Raji (cell line): ENCODE measurements around the gene HOXC6.

Experiments used
- POLR2A ChIP-seq: IDR thresholded peaks from 2 replicates; pipeline ENCODE4 v1.6.1; 2011; ENCODE audit warnings: low read depth, low read length, control low read depth; ENCODE audit not compliant: insufficient read depth

Gene HOXC6

DNA sequence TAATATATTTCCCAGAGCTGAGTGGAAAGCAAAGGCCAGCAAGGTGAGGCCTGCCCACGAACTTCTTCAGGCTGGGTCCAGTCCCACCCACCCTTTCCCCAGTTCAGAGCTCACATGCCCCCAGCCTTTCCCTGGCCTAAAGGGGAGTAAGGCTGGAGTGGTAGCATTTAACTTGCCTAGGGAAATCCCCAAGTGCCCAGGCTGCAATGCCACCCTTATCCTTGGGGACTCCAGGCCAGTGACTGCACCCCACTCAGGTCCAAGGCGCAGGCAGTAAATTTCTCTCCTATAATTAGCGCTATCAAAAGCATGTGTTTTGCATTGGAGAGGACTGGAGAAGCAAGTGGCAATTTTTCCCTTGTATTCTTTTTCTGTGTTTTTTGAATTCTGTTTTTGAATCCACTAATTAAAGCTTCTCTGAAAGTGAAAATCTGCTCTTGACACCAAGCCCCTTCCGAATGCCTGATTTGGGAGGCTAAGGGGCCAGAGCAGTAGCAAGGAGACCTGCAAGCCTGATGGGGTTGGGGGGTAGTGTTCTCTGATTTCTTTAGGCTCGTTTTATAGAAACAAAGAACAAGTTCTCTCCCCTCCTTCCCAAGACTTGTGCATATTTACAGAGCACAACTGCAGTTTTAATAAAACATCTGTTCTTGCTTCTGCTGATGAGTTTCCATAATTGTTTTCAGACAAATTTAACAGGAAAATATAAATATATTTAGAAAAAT is 3.5 kb upstream of the HOXC6 start:
- no peak for TF ChIP-seq POLR2A

DNA sequence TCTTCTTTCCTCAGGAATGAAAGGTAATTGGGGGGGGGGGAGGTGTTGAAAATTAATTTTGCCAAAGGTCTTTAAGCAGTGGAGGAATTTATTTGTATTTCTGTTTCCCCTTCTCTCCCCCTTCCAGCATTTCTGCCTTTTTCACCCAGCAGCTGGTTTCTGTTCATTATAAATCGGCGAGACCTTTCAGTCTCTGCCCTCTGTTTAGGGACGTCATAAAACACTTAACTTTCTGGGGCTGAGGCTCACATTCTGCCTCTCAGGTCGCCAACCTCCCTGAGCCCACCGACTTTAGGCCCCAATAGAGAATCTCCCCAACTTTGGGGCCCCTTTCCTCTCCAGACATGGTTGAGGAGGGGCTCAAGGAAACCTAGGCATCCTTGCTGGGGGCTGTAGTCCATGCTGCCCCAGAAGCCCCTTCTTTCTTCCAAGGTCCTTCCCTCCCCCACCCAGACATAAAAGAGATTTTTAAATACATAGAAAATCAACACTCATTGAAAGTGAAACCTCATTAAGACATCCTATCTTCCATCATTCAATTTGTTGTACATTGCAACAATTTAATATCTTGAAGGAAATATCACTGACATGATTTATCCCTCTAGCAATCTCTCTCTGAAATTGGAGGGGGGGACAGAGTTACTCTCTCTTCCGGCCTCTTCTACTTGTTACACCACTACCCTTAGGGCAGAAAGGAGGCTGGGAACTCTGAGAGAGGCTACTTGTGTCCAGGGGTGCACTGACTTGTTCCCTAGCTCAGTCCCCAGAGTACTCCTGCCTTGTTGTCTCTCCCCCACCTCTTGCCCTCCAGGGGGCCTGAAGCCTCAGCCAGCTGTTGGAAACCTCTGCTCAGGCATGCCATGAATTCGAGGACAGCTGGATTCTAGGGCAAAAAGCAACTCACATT is 2.5 kb upstream of the HOXC6 start:
- no peak for TF ChIP-seq POLR2A

DNA sequence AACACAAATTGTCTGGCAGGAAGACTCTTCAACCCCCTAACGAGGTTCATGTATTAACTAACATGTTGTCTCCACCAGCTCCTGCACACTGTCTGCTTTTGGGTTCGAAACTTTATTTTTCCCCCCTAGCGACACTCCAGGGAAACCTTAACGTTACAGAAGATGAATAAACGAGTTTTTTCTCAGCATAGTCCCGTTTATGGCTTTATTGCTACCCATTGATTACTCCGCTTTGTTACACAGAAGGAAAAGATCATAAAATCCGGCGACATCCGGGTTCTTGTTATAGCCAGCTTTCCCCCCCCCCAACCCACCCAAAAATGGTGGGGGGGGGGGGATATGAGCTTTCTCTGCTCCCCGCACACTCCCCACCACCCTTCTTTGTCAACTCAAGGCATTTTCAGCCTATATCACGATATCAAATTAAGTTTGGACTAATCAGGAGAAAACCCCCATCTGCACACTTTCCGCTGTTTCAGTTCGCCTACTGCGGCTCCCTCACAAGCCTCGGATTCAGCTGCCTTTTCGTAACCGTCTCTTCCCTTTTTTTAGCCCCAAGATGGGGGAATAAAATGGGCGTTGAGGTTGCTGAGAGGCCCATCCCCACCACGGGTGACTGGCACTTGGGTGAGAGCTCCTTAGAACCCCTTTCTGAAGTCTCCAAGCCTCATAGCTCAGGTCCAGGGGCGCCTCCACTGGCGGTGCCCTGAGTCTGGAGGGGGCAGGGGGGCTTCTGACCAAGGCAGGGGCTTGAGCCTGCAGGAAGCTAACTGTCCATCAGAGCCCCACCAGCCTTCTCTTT is 1.4 kb upstream of the HOXC6 start:
- TF ChIP-seq POLR2A, result no peak

DNA sequence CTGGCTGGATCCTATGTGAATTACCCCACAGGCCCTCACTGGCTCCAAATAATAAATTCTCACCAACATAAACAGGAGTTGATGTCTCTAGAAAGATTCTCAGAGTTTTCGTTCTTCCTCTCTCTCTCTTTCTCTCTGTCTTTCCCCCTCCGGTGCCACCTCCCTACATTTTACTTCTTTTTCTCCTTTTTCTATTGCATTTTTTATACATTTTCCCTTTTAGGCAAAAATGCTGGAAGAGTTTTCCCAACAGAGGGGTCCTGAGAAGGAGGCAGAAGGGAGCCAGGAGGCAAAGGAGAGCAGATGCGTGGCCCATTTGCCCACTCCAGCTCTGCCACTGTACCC is 826 bp upstream of the HOXC6 start:
- no peak for TF ChIP-seq POLR2A

DNA sequence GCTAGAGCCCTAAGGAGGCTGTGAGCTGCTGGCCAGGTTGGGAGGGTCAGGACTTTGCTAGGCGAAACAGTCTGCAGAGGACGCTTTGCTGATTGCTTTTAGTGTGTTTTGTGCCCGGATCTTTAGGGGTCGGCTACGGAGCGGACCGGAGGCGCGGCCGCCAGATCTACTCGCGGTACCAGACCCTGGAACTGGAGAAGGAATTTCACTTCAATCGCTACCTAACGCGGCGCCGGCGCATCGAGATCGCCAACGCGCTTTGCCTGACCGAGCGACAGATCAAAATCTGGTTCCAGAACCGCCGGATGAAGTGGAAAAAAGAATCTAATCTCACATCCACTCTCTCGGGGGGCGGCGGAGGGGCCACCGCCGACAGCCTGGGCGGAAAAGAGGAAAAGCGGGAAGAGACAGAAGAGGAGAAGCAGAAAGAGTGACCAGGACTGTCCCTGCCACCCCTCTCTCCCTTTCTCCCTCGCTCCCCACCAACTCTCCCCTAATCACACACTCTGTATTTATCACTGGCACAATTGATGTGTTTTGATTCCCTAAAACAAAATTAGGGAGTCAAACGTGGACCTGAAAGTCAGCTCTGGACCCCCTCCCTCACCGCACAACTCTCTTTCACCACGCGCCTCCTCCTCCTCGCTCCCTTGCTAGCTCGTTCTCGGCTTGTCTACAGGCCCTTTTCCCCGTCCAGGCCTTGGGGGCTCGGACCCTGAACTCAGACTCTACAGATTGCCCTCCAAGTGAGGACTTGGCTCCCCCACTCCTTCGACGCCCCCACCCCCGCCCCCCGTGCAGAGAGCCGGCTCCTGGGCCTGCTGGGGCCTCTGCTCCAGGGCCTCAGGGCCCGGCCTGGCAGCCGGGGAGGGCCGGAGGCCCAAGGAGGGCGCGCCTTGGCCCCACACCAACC is 1.5 kb downstream of the HOXC6 start:
- no peak for TF ChIP-seq POLR2A

DNA sequence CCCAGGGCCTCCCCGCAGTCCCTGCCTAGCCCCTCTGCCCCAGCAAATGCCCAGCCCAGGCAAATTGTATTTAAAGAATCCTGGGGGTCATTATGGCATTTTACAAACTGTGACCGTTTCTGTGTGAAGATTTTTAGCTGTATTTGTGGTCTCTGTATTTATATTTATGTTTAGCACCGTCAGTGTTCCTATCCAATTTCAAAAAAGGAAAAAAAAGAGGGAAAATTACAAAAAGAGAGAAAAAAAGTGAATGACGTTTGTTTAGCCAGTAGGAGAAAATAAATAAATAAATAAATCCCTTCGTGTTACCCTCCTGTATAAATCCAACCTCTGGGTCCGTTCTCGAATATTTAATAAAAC is 2.2 kb downstream of the HOXC6 start:
- no peak for TF ChIP-seq POLR2A

DNA sequence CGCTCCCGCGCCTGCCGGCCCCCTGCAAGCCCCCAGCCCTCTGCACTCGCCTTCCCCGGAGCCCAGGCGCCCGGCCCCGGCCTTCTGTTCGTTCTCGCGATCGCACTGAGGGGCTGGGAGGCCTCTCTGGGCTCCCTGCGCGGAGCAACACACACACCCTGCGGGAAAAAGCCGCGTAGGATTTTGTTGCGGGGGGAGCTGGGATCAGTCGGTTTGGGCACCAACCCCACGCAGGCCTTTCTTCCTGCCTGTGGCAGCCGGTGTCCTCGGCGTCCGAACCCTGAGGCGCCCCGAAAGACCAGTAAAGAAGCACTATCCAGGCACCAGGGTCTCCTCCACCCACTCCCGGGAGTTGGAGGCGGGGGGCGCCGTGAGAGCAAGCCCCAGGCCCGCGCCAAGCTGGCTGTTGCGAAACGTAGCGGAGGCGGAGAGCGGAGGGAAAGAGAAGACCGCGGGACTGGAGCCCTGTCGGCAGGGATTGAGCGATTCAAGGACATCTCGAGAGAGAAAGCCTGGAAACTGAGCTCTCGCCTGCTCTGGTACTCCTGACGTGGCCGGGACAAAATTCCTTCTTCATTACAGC is 2.7 kb downstream of the HOXC6 start:
- no peak for TF ChIP-seq POLR2A

DNA sequence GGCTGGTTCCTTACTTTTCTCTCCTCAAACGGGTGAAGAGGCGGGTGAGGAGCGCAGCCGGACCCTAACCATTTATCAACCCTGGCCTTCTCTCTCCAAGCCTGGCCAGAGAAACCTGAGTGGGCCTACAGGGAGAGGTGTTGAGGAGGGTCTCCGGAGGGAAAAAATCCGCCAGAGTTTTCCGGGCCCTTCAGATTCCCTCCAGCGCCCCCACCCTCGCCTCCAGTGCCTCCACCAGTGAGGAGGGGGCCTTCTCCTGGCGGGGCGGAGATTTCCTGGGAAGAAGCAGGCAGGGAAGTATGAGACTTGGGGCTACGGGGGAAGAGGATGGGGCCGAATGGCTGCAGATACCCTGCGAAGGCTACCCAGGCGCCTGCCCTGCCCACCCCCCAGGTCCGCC is 3.2 kb downstream of the HOXC6 start:
- TF ChIP-seq POLR2A, result no peak

DNA sequence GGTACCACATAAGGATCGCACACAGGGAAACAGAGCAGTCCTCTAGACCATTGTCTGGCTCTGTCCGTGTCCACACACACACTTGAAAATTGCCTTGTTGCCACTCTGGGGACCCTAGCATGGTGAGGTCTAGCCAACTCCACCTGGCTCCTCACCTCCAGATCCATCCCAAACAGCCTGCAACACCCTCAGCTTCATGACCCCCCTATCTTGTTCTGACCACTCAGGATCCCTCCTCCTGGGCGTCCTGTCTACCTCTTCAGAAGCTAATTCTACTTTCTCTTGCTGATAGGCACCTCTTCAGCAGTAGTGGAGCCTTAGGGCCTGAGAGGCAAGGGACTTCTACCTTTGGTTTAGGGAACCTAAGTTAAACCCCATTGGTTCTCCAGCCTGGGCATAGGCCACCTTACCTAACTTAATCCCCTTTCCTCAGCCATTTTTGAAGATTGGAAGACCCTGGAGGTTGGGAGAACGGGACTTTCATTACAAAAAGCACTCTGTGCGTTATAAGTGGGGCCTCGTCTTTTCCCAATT is 3.9 kb downstream of the HOXC6 start:
- no peak for TF ChIP-seq POLR2A

DNA sequence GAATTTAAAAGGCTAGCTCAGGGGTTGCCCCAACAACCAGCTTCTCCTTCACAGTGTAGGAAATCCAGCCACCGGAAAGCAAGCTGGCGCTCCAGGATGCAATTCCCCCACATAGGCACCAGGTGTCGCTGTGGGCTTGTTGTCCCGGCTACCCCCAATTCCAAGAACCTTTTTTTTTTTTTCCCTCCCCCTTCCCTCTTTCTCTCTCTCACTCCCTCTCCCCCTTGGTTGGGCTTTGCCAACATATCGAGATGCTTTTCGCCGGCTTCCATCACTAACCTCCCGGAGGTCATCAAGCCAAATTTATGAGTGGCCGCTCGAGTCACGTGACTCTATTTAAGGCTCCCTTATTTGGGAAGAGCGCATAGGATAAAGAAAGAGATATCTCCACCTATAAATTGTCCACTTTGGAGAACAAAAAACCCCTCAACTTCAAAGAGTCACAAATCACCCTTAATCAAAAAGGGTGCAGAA is 4.4 kb downstream of the HOXC6 start, which contains the start of gene HOXC5:
HOXC5 (plus strand) TSS at position 424 of the 474 bp plus-strand sequence. CDS start 73 bp downstream, outside the sequence.
- no peak for TF ChIP-seq POLR2A

DNA sequence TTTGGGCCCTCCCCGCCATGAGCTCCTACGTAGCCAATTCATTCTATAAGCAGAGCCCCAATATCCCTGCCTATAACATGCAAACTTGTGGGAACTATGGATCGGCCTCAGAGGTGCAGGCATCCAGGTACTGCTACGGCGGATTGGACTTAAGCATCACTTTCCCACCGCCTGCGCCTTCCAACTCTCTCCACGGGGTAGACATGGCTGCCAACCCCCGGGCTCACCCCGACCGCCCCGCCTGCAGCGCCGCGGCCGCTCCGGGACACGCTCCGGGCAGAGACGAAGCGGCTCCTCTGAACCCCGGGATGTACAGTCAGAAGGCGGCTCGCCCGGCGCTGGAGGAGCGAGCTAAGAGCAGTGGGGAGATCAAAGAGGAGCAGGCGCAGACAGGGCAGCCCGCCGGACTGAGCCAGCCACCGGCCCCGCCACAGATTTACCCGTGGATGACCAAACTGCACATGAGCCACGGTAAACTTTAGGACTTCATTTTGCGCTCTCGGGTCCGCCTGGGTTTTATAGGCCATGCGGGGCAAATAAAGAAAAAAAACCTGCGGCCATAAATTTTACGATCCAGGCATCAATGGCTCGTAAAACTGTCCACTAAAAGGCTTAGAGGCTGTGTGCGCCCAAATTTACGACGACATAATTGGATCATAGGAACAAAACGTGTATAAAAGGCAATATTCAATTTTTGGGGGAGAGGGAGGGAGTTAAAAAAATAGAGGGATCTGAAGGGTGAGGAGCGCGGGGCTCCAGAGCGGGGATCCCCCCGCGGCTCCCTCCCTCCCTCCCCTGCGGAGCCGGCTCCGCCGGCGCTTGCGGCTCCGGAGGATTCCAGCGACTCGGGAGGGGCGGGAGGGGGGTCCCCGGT is 5.1 kb downstream of the HOXC6 start:
- no peak for TF ChIP-seq POLR2A

DNA sequence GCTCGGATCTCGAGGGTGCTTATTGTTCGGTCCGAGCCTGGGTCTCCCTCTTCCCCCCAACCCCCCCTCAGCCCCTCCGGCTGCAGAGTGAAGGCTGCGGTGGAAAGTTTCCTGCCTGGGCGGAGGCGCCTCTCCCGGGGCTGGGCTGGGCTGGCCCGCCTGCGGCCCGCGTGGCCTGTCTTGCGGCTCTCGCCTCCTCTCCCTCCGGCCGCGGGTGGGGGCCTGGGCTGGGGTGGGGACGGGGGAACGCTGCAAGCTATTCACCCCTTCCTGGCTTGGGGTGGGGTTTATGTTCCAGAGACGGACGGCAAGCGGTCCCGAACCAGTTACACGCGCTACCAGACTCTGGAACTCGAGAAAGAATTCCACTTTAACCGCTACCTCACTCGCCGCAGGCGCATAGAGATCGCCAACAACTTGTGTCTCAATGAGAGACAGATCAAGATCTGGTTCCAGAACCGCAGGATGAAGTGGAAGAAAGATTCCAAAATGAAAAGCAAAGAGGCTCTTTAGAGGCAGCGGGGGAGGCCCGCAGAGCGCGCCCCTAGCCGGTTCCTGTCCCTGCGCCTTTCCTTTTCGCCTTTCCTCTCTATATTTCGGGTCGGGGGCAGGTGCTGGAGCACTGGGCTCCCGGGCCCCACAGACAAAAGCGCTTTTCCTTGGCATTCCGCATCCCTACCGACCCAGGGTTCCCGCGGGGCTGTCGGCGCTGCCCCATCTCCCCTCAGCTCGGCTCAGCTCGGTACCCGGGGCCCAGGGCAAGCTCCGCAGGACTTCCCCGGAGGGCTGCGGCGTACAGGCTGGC is 5.9 kb downstream of the HOXC6 start:
- no peak for TF ChIP-seq POLR2A
